SU-DHL-6 (cell line): Measurements from ENCODE around the gene C16orf89.

ENCODE experiments used
- H2AFZ ChIP-seq: fragments of 200-600 bp; sonication (generic); 2 replicates; pipeline ENCODE4 v1.6.1; 2014; ENCODE audit warnings: low read depth, mild to moderate bottlenecking, moderate library complexity, mixed read lengths, antibody characterized with exemption, low read length; ENCODE audit not compliant: severe bottlenecking
- H3F3A ChIP-seq: fragments of 200-600 bp; shearing (Covaris generic); 2 replicates; pipeline ENCODE4 v1.6.0; 2016; ENCODE audit warnings: antibody characterized with exemption, mild to moderate bottlenecking; ENCODE audit not compliant: insufficient read depth
- H3K27ac ChIP-seq: fragments of 200-600 bp; sonication (generic); 2 replicates; pipeline ENCODE4 v1.5.1; 2016; ENCODE audit warnings: low read depth, mild to moderate bottlenecking, low read length, moderate library complexity, mixed read lengths
- H3K27me3 ChIP-seq: fragments of 200-600 bp; sonication (generic), shearing (Covaris generic); 2 replicates; pipeline ENCODE4 v1.6.0; 2014; ENCODE audit warnings: mild to moderate bottlenecking, low read length
- H3K36me3 ChIP-seq: fragments of 200-600 bp; sonication (generic); 2 replicates; pipeline ENCODE4 v1.6.1; 2014; ENCODE audit warnings: mild to moderate bottlenecking, low read length, mixed read lengths
- H3K4me2 ChIP-seq: fragments of 300-600, 200-600 bp; shearing (Covaris generic), sonication (generic); 2 replicates; pipeline ENCODE4 v1.6.0; 2014; ENCODE audit warnings: low read length, low read depth, mild to moderate bottlenecking; ENCODE audit not compliant: poor library complexity, severe bottlenecking
- H3K4me3 ChIP-seq: fragments of 200-600 bp; sonication (generic); 2 replicates; pipeline ENCODE4 v1.5.1; 2014; ENCODE audit warnings: antibody characterized with exemption, low read length, mild to moderate bottlenecking, mixed read lengths; ENCODE audit not compliant: insufficient read depth, poor library complexity, severe bottlenecking
- H3K79me2 ChIP-seq: fragments of 200-600 bp; sonication (generic); 2 replicates; pipeline ENCODE4 v1.6.1; 2014; ENCODE audit warnings: mild to moderate bottlenecking, low read length, moderate library complexity; ENCODE audit not compliant: insufficient read depth
- H3K9ac ChIP-seq: fragments of 200-600 bp; sonication (generic); 2 replicates; pipeline ENCODE4 v1.7.0; 2014; ENCODE audit warnings: mild to moderate bottlenecking, low read length
- H3K9me2 ChIP-seq: fragments of 200-600 bp; sonication (generic); replicated peaks from 2 replicates; pipeline ENCODE4 v1.6.1; 2014; ENCODE audit warnings: low read length; ENCODE audit not compliant: insufficient read depth
- H3K9me3 ChIP-seq: fragments of 200-600 bp; sonication (generic); 2 replicates; pipeline ENCODE4 v1.6.1; 2014; ENCODE audit warnings: low read length, mixed read lengths; ENCODE audit not compliant: insufficient read depth
- H4K20me1 ChIP-seq: fragments of 200-600 bp; sonication (generic); 2 replicates; pipeline ENCODE4 v1.6.1; 2014; ENCODE audit warnings: low read depth, mild to moderate bottlenecking, antibody characterized with exemption, low read length, moderate library complexity, mixed read lengths
- CTCF ChIP-seq: fragments of 200-600 bp; sonication (generic); IDR thresholded peaks from one replicate; pipeline ENCODE4 v1.5.1; 2017; ENCODE audit warnings: antibody characterized with exemption, mild to moderate bottlenecking, low read length, moderate library complexity; ENCODE audit not compliant: insufficient read depth, poor library complexity, severe bottlenecking
- EZH2phosphoT487 ChIP-seq: fragments of 200-600 bp; sonication (generic), shearing (Covaris generic); conservative IDR thresholded peaks from 2 replicates; pipeline ENCODE4 v1.6.1; 2018; ENCODE audit warnings: mild to moderate bottlenecking, antibody characterized with exemption, low read length, moderate library complexity, mixed read lengths

C16orf89 gene

GRCh38 chr16:5069854-5070253 lies 4.1 kb upstream of the C16orf89 start:
- no peaks in the 10 kb centered on the region for H4K20me1 ChIP-seq
- H3K4me3 ChIP-seq: no peak overlapping the region
- no peak overlapping the region for H2AFZ ChIP-seq
- no peak for TF ChIP-seq CTCF
- no peak for TF ChIP-seq EZH2phosphoT487
- no peaks in the 10 kb centered on the region for H3F3A ChIP-seq
- H3K9ac ChIP-seq: no peak overlapping the region
- peaks cover 19% of the 10 kb centered on the region; the same call in 1 of the 2 replicates for H3K79me2 ChIP-seq
- H3K27me3 ChIP-seq: no peaks in the 10 kb centered on the region
- H3K9me3 ChIP-seq: no peaks in the 10 kb centered on the region
- H3K4me2 ChIP-seq: no peak overlapping the region
- H3K9me2 ChIP-seq: no peaks in the 10 kb centered on the region
- no peaks in the 10 kb centered on the region; the same call in 1 of the 2 replicates for H3K36me3 ChIP-seq
- H3K27ac ChIP-seq: no peak overlapping the region

- no peaks in the 10 kb centered on the region for H3K27me3 ChIP-seq
- H3K9me3 ChIP-seq: no peaks in the 10 kb centered on the region
- no peak overlapping the region for H3K9ac ChIP-seq
- no peak overlapping the region for H3K4me2 ChIP-seq
- no peaks in the 10 kb centered on the region for H3K36me3 ChIP-seq
- H4K20me1 ChIP-seq: no peaks in the 10 kb centered on the region
- peaks cover 19% of the 10 kb centered on the region; the same call in 1 of the 2 replicates for H3K79me2 ChIP-seq
- H3K4me3 ChIP-seq: no peak overlapping the region
- H3K9me2 ChIP-seq: no peaks in the 10 kb centered on the region
- H3F3A ChIP-seq: no peaks in the 10 kb centered on the region
- no peak for TF ChIP-seq EZH2phosphoT487
- TF ChIP-seq CTCF: no peak
- H3K27ac ChIP-seq: no peak overlapping the region
- no peak overlapping the region for H2AFZ ChIP-seq
Observed at GRCh38 chr16:5069048-5069447, 3.3 kb upstream of the C16orf89 start.

- Histone ChIP-seq H3K27me3 (no peaks in the 10 kb centered on the region), H3K9me2 (no peaks in the 10 kb centered on the region), H4K20me1 (no peaks in the 10 kb centered on the region), H3K36me3 (no peaks in the 10 kb centered on the region), H3K9ac (no peak overlapping the region), H3F3A (no peaks in the 10 kb centered on the region), H3K9me3 (no peaks in the 10 kb centered on the region), H3K4me3 (no peak overlapping the region), H3K79me2 (no peaks in the 10 kb centered on the region), H3K27ac (no peak overlapping the region), H2AFZ (no peak overlapping the region), H3K4me2 (no peak overlapping the region)
- TF ChIP-seq CTCF: no peak
- no peak for TF ChIP-seq EZH2phosphoT487
Observed at GRCh38 chr16:5066511-5066910, 755 bp upstream of the C16orf89 start.

- H3K4me2 ChIP-seq: no peak overlapping the region
- H3K36me3 ChIP-seq: no peaks in the 10 kb centered on the region
- no peak for TF ChIP-seq EZH2phosphoT487
- no peak for TF ChIP-seq CTCF
- H3K27me3 ChIP-seq: no peaks in the 10 kb centered on the region
- H3K4me3 ChIP-seq: no peak overlapping the region
- H3K9me3 ChIP-seq: no peaks in the 10 kb centered on the region
- no peaks in the 10 kb centered on the region for H4K20me1 ChIP-seq
- H3K27ac ChIP-seq: no peak overlapping the region
- no peak overlapping the region for H3K9ac ChIP-seq
- no peaks in the 10 kb centered on the region for H3F3A ChIP-seq
- H3K79me2 ChIP-seq: no peaks in the 10 kb centered on the region
- no peak overlapping the region for H2AFZ ChIP-seq
- H3K9me2 ChIP-seq: no peaks in the 10 kb centered on the region
Observed at GRCh38 chr16:5065326-5065725, 430 bp downstream of the C16orf89 start.
